DOHH2 (cell line): ENCODE measurements around the gene METTL5.

Experiments
- H3F3A ChIP-seq: fragments of 200-600 bp; sonication (generic), shearing (Covaris generic); 2 replicates; pipeline ENCODE4 v1.6.0; 2016; ENCODE audit warnings: antibody characterized with exemption, mild to moderate bottlenecking; ENCODE audit not compliant: control insufficient read depth, insufficient read depth
- H3K27ac ChIP-seq: fragments of 200-600 bp; sonication (generic); 2 replicates; pipeline ENCODE4 v1.5.1; 2014; ENCODE audit warnings: low read depth, mild to moderate bottlenecking, low read length, moderate library complexity
- H3K27me3 ChIP-seq: fragments of 200-600 bp; sonication (generic); 2 replicates; pipeline ENCODE4 v1.6.1; 2014; ENCODE audit warnings: mild to moderate bottlenecking, low read length, mixed read lengths; ENCODE audit not compliant: control insufficient read depth
- H3K36me3 ChIP-seq: fragments of 200-600 bp; sonication (generic); 2 replicates; pipeline ENCODE4 v1.6.1; 2014; ENCODE audit warnings: mild to moderate bottlenecking, low read length, moderate library complexity, mixed read lengths; ENCODE audit not compliant: control insufficient read depth
- H3K4me1 ChIP-seq: fragments of 200-600 bp; sonication (generic); 2 replicates; pipeline ENCODE4 v1.6.1; 2014; ENCODE audit warnings: mild to moderate bottlenecking, low read length, mixed read lengths; ENCODE audit not compliant: control insufficient read depth
- H3K4me2 ChIP-seq: fragments of 200-600 bp; sonication (generic); 2 replicates; pipeline ENCODE4 v1.6.0; 2014; ENCODE audit warnings: mild to moderate bottlenecking, low read length, moderate library complexity
- H3K4me3 ChIP-seq: fragments of 200-600 bp; sonication (generic); 2 replicates; pipeline ENCODE4 v1.5.1; 2014; ENCODE audit warnings: mild to moderate bottlenecking, low read length, mixed read lengths
- H3K79me2 ChIP-seq: fragments of 200-600 bp; sonication (generic); 2 replicates; pipeline ENCODE4 v1.6.1; 2014; ENCODE audit warnings: mild to moderate bottlenecking, low read length, mixed read lengths; ENCODE audit not compliant: control insufficient read depth
- H3K9me2 ChIP-seq: fragments of 200-600 bp; sonication (generic); replicated peaks from 2 replicates; pipeline ENCODE4 v1.6.1; 2014; ENCODE audit warnings: mild to moderate bottlenecking, low read length, mixed read lengths; ENCODE audit not compliant: control insufficient read depth
- H3K9me3 ChIP-seq: fragments of 200-600 bp; sonication (generic); 2 replicates; pipeline ENCODE4 v1.6.1; 2014; ENCODE audit warnings: antibody characterized with exemption, low read length, mixed read lengths; ENCODE audit not compliant: control insufficient read depth, insufficient read depth
- H4K20me1 ChIP-seq: fragments of 200-600 bp; sonication (generic); 2 replicates; pipeline ENCODE4 v1.6.0; 2014; ENCODE audit warnings: low read depth, mild to moderate bottlenecking, antibody characterized with exemption, low read length, moderate library complexity; ENCODE audit not compliant: control insufficient read depth, insufficient read depth
- EZH2phosphoT487 ChIP-seq: fragments of 200-600 bp; sonication (generic); IDR thresholded peaks from 2 replicates; pipeline ENCODE4 v1.6.1; 2017; ENCODE audit warnings: borderline replicate concordance, mild to moderate bottlenecking, antibody characterized with exemption, low read length, moderate library complexity, mixed read lengths
- TF ChIP-seq, protein P1 (sequence below): fragments of 200-600 bp; sonication (generic); IDR thresholded peaks from one replicate; pipeline ENCODE4 v1.5.1; 2014; ENCODE audit warnings: antibody characterized with exemption, mild to moderate bottlenecking, low read depth, low read length; ENCODE audit not compliant: poor library complexity, severe bottlenecking

Gene METTL5

DNA sequence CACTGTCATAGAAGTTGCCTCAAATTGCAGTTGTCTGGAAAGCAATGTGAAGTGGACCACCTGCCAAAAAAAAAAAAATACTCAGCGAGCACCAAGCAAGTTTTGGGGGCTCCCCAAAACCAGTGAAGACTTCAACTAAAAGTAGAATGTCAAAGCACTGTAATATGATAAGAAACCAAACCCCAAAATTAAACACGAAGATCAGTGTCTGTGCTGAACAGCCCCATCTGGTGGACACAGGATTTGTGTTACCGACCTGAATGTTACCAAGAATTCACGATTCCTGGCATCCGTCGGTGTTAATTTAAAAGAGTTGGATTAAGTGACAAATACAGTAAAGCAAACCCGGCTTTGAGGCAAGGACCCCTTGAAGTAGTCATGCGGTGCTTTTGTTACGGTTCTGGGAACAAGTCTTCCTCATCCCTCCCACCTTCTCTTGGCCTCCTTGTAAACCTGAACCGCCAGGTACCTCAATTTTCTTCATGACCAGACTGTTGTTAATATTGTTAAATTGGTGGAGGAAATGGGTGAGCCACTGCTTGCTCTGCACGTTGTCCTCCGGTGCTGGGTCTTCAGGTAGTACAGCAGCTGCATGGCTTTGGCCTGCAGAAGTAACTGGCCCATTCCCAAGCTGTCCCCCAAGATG is 57.3 kb downstream of the METTL5 start:
- no peak overlapping the region for H3K4me2 ChIP-seq
- no peaks in the 10 kb centered on the region for H3K27me3 ChIP-seq
- no peaks in the 10 kb centered on the region for H3K36me3 ChIP-seq
- H3F3A ChIP-seq, result no peaks in the 10 kb centered on the region
- no peak overlapping the region for H3K4me3 ChIP-seq
- TF ChIP-seq EZH2phosphoT487, result no peak
- TF ChIP-seq, protein P1, sequence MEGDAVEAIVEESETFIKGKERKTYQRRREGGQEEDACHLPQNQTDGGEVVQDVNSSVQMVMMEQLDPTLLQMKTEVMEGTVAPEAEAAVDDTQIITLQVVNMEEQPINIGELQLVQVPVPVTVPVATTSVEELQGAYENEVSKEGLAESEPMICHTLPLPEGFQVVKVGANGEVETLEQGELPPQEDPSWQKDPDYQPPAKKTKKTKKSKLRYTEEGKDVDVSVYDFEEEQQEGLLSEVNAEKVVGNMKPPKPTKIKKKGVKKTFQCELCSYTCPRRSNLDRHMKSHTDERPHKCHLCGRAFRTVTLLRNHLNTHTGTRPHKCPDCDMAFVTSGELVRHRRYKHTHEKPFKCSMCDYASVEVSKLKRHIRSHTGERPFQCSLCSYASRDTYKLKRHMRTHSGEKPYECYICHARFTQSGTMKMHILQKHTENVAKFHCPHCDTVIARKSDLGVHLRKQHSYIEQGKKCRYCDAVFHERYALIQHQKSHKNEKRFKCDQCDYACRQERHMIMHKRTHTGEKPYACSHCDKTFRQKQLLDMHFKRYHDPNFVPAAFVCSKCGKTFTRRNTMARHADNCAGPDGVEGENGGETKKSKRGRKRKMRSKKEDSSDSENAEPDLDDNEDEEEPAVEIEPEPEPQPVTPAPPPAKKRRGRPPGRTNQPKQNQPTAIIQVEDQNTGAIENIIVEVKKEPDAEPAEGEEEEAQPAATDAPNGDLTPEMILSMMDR, result peak; percentile 75
- no peaks in the 10 kb centered on the region for H3K9me2 ChIP-seq
- H3K4me1 ChIP-seq, result no peaks in the 10 kb centered on the region
- H4K20me1 ChIP-seq, result no peaks in the 10 kb centered on the region
- no peak overlapping the region for H3K27ac ChIP-seq
- no peaks in the 10 kb centered on the region for H3K79me2 ChIP-seq
- H3K9me3 ChIP-seq, result no peaks in the 10 kb centered on the region

DNA sequence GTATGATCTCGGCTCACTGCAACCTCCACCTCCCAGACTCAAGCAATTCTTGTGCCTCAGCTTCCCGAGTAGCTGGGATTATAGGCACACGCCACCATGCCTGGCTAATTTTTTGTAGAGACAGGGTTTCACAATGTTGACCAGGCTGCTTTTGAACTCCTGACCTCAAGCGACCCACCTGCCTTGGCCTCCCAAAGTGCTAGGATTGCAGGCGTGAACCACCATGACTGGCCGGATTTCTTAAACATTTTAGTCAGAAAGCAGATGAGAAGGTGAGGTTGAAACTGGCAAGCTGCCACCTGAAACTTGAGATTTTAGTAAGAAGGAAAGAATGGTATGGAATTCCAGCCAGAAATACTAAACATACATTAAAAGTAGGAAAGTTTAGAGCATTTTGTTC is 59.2 kb downstream of the METTL5 start:
- Histone ChIP-seq H3K4me1 (no peaks in the 10 kb centered on the region), H3K4me3 (no peak overlapping the region), H4K20me1 (no peaks in the 10 kb centered on the region), H3K4me2 (no peak overlapping the region), H3F3A (no peaks in the 10 kb centered on the region), H3K27me3 (no peaks in the 10 kb centered on the region), H3K79me2 (no peaks in the 10 kb centered on the region), H3K9me2 (no peaks in the 10 kb centered on the region), H3K27ac (no peak overlapping the region), H3K9me3 (no peaks in the 10 kb centered on the region), H3K36me3 (no peaks in the 10 kb centered on the region)
- TF ChIP-seq EZH2phosphoT487, result no peak
- TF ChIP-seq, protein P1, result no peak

DNA sequence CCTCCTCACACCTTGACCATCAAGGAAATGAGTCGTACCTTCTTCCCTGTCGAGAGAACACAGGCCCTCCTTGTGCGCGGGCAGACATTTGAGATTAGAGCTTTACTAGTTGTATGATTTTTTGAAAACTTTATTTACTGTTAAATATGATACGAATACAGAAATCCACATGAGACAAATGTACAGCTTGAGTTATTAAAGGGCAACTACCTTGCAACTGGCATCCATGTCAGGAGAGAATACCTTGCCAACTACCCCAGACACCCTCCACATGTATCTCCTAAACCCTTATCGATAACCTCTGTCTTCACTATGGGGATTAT is 62.8 kb downstream of the METTL5 start:
- H3K27me3 ChIP-seq, result no peaks in the 10 kb centered on the region
- no peaks in the 10 kb centered on the region for H3K9me3 ChIP-seq
- H3K9me2 ChIP-seq, result no peaks in the 10 kb centered on the region
- no peaks in the 10 kb centered on the region for H3K4me1 ChIP-seq
- H3K4me3 ChIP-seq, result no peak overlapping the region
- H3K27ac ChIP-seq, result no peak overlapping the region
- no peak overlapping the region for H3K4me2 ChIP-seq
- no peaks in the 10 kb centered on the region for H4K20me1 ChIP-seq
- H3F3A ChIP-seq, result no peaks in the 10 kb centered on the region
- H3K79me2 ChIP-seq, result no peaks in the 10 kb centered on the region
- H3K36me3 ChIP-seq, result no peaks in the 10 kb centered on the region
- TF ChIP-seq, protein P1, result no peak
- no peak for TF ChIP-seq EZH2phosphoT487
